GM19467 (cell line): Measurements from ENCODE around the gene MRTFA.
"Not testable (repeated sequence)": the region's sequence is repeated elsewhere in the genome, so short reads cannot be mapped to it uniquely, and the experiment has no call there.

ENCODE experiments used
- ATAC-seq: cut with Tn5 transposase; IDR thresholded peaks from one replicate; pipeline ENCODE4 v1.9.1; 2021; ENCODE audit warnings: mild to moderate bottlenecking, moderate library complexity; ENCODE audit not compliant: unreplicated experiment

MRTFA gene

GRCh38 chr22:40636380-40637182, at the start of gene MRTFA:
Gene MRTFA, minus strand, starts transcription at chr22:40636719.
- ATAC-seq, result peak; percentile 85

DNA sequence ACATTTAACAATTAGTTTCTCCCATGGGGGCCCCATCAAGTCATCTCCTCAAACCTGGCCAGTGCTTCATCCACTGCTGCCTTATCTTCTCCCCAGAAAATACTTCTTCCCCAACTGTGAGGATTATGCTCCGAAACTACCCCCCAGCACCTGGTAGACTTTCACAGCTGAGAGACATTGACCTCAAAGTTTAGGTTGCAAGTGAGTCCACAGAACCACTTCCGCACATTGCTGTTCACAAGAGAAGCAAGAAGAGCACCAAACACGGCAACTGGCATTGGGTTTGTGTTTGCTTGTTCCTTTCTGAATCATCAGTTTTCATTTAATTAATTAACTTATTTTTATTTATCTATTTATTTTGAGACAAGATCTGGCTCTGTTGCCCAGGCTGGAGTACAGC, 48.9 kb upstream of the MRTFA start:
- no peak for ATAC-seq

DNA sequence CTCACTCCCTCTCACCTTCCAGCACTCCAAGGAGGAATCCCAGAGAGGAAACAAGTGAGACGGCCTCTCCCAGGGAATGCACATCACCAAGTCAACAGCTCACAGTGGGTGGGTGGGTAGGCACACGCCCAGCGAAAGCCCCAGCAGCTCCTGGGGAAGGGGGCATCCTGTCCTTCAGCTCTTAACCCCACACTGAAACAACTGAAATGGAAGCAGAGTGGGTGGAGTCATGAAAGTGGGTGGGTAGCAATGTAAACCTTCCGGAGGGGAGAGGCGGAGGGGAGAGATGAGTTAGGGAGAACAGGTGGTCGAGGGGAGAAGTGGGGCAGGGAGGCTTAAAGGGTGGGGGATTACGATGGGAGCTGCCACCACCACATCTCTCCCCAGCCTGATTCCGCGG, 48.2 kb upstream of the MRTFA start:
- no peak for ATAC-seq

DNA sequence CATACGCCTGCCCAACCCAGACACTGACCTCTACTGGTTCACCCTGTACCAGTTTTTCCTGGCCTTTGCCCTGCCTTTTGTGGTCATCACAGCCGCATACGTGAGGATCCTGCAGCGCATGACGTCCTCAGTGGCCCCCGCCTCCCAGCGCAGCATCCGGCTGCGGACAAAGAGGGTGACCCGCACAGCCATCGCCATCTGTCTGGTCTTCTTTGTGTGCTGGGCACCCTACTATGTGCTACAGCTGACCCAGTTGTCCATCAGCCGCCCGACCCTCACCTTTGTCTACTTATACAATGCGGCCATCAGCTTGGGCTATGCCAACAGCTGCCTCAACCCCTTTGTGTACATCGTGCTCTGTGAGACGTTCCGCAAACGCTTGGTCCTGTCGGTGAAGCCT, 44.9 kb upstream of the MRTFA start:
- no peak for ATAC-seq

- no peak for ATAC-seq
Observed at GRCh38 chr22:40680819-40681183, 44.3 kb upstream of the MRTFA start.

DNA sequence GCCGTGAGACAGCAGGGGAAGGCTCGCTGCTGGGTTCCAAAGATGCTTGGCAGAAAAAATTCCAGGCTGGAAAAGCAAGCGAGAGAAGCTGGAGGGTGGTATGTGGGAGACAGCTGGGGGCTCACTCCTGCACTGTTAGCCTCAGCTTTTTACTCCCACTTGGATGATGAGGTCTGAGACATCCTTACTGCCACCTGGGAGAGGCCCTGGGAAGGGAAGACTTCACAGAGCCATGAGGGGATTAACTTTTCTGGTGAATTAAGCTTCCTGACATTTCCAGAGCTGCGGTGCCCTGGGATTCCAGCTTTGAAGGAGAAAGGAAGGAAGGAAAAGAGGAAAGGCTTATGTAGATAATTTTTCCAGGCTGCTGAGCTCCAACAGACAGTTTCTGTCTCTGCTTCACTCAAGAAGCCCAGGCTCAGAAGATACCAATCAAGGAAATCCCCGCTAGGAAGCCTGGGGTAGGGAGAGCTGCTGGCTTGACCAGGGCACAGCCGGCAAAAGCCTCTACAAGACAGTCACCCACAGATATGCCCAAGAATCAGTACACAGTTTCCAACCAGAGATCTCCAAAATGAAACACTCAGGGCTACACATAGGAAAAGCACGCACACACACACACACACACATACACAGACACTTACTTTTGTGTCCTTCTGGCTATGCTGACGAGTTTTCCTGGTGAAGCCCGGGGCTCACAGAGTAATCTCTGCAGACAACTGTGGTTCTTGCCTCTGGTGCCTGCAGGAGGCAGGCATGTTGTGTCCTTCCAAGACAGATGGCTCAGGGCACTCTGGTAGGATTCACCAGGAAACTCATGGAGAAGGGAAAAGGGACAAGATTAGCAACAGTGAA, 43.7 kb upstream of the MRTFA start:
- ATAC-seq, result no peak

- ATAC-seq, result no peak
Observed at GRCh38 chr22:40679249-40679963, 42.9 kb upstream of the MRTFA start, which contains the start of gene MCHR1. Gene MCHR1, plus strand, starts transcription at chr22:40679484. Its CDS starts 169 bp downstream, at chr22:40679653.

- no peak for ATAC-seq
Observed at GRCh38 chr22:40678493-40679248, 42.2 kb upstream of the MRTFA start.

- ATAC-seq, result no peak
Observed at GRCh38 chr22:40676644-40677043, 40.1 kb upstream of the MRTFA start.

DNA sequence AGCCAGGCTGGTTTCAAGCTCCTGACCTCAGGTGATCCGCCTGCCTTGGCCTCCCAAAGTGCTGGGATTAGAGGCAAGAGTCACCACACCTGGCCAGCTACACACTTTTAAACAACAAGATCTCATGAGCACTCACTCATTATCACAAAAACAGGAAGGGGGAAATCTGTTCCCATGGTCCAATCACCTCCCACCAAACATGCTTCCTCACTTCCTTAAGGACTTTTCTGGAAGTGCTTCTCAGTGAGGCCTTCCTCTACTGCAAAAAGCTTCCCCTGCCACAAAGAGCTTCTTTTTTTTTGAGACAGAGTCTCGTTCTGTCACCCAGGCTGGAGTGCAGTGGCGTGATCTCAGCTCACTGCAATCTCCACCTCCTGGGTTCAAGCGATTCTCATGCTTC, 39.6 kb upstream of the MRTFA start:
- ATAC-seq, result not testable (repeated sequence)

DNA sequence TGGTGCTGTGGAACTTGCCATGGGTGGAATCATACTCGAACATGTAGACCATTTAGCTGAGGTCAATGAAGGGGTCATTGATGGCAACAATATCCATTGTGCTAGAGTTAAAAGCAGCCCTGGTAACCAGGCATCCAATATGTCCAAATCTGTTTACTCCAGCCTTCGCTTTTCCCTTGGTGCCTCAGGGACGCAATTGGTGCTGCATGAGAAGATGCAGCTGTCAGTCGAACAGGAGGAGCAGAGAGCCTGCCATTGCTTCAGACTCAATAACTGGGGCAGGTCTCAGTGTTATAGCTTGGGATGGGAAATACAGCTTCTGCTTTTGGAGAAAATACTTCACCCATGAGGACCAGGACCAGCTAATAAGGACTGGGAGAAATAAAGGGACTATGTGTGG, 37.8 kb upstream of the MRTFA start:
- no peak for ATAC-seq

- ATAC-seq, result no peak
Observed at GRCh38 chr22:40673017-40673416, 36.5 kb upstream of the MRTFA start.

DNA sequence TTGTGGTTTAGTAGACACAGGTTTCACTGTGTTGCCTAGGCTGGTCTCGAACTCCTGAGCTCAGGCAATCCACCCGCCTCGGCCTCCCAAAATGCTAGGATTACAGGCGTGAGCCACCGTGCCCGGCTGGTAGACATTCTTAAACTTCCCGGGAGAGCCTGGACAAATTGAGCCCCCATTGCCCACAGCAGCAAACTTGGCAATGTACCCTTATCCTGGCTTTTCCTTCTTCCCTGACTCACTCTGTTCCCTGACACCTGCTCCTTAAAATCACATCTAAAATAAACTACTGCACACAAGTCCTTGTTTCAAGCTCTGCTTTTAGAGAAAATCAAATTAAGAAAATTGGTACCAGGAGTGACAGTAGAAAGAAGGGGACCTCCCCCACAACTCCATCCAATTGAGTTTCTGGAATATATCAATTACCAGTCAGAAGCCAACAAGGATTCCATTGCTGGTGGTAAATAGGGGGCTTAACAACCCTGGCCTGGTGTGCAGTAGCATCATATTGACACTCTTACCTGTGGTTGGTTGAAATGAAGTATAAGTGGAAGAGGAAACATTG, 35.4 kb upstream of the MRTFA start:
- ATAC-seq, result no peak

DNA sequence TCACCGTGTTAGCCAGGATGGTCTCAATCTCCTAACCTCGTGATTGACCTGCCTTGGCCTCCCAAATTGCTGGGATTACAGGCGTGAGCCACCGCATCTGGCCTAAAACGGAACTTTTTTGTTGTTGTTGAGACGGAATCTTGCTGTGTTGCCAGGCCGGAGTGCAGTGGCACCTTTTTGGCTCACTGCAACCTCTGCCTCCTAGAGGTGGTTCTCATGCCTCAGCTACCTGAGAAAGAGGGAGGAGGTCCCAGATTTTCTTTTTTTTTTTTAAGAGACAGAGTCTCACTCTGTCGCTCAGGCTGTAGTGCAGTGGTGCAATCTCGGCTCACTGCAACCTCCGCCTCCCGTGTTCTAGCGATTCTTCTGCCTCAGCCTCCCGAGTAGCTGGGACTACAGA, 34.9 kb upstream of the MRTFA start:
- ATAC-seq, result no peak

DNA sequence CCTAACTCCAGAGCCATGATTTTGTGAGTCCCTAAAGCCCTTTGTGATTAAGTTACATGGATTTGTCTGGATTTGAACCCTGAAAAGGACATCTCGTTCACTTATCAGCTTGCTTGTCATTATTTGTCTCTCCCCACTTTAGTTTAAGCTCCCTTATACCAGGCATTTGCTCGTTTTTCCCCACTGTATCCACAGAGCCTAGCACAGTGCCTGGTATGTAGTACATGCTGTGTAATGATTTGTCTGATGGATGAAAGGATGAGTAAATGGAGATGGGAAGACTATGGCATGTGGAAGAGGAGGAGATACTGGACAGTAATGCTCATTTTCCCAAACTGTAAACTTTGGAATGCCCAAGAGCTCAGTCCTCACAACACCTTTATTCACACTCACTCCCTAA, 33.5 kb upstream of the MRTFA start:
- ATAC-seq, result no peak

DNA sequence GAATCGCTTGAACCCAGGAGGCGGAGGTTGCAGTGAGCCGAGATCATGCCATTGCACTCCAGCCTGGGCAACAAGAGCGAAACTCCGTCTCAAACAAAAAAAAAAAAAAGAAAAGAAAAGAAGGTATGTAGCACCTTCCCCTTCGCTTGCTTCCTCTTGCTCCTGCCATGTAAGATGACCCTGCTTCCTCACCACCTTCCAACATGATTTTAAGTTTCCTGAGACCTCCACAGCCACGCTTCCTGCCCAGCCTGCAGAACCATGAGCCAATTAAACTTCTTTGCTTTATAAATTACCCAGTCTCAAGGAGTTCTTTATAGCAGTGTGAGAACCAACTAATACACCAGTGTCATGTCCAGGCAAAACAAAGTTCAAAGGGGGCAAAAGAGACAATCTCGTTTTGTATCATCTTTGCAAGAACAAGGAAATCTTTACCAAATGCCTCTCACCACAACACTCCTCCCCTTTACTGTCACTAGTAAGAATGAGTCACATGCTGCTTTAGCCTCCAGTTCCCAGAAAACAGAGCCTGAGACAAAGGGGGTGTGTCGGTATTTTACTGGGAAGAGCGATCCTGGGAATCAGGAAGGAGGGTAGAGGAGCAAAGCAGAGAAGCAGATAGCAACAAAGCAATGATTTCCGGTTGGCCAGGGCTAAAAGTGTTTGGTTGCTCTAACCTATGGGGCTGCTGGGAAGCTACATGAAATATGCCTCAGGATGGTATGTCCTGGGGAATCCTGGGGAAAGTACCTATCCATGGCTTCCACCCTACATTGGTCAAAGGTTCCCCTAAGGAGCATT, 32.3 kb upstream of the MRTFA start:
- no peak for ATAC-seq

DNA sequence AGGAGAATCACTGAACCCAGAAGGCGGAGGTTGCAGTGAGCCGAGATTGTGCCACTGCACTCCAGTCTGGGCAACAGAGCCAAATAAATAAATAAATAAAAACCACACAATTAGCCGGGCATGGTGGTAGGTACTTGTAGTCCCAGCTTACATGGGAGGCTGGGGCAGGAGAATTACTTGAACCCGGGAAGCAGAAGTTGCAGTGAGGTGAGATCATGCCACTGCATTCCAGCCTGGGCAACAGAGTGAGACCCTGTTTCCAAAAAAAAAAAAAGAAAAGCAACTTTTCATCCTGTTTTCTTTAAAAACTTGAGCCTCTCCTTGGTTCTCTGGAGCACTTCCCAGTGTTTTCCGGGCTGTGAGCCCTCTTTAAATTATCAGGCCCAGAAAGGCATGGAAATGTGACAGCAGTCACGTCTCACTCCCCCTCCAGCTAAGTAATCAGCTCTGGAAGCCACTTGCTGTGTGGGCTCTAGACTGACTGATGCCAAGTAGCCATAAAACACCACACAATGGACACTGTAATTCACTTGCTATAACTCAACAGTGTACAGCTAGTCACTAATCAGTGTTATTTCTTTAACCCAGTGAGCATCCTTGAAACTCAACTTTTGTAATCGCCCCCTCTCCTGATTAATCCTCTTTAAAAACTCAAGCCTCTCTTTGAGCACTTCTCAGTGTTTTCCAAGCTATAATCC, 29.8 kb upstream of the MRTFA start:
- no peak for ATAC-seq

GRCh38 chr22:40665312-40665711, 28.8 kb upstream of the MRTFA start:
- no peak for ATAC-seq

DNA sequence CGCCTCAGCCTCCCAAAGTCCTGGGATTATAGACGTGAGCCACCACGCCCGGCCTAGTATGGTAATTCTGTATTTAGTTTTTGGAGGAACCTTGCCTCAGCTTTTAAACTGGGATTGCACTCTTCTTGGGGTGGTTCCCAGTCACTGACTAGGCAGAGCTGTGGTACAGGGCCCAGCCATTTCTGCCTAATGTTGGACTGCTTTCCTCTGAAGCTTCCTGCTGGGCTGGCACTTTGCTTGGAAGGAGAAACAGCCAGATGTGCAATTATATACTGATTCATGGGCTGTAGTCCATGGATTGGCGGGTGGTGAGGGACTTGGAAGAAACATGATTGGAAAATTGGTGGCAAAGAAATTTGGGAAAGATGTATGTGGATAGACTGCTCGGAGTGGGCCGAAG, 25.2 kb upstream of the MRTFA start:
- ATAC-seq, result no peak
